ENCODE results near the gene HOXD9. TPM values are rescaled to one million over a fixed set of nuclear protein-coding genes. Genes with fewer than 3 reads are reported as not detected.

The HOXD9 gene
- total RNA-seq, 1 donor from 2014 or later: not detected

- H3K4me3 Mint-ChIP-seq (ENCODE audit: unreplicated experiment): peak overlapping the region; percentile 20
- H3K36me3 Mint-ChIP-seq (ENCODE audit: low read depth): peaks cover 7% of the 10 kb centered on the region
- peaks cover 31% of the 10 kb centered on the region for H3K4me1 Mint-ChIP-seq (ENCODE audit: low read depth)
- TF ChIP-seq CTCF (IDR thresholded peaks at IDR 0.05): no peak
- no peak overlapping the region for H3K27ac Mint-ChIP-seq (ENCODE audit: unreplicated experiment)
- peaks cover 80% of the 10 kb centered on the region for H3K27me3 Mint-ChIP-seq (ENCODE audit: low read depth)
- DNase-seq (ENCODE audit: low spot score): no peak
- H3K9me3 Mint-ChIP-seq (ENCODE audit: low read depth): peaks cover 4% of the 10 kb centered on the region
Observed at GRCh38 chr2:176130957-176131847, 8.7 kb downstream of the HOXD9 start.

GRCh38 chr2:176131848-176132158 is 9.3 kb downstream of the HOXD9 start:
- H3K4me1 Mint-ChIP-seq (ENCODE audit: low read depth): peaks cover 33% of the 10 kb centered on the region
- H3K9me3 Mint-ChIP-seq (ENCODE audit: low read depth): peaks cover 4% of the 10 kb centered on the region

GRCh38 chr2:176132205-176133171 is 10.0 kb downstream of the HOXD9 start:
- H3K9me3 Mint-ChIP-seq (ENCODE audit: low read depth): peaks cover 4% of the 10 kb centered on the region

More at GRCh38 chr2:176131848-176132158, 9.3 kb downstream of the HOXD9 start:
- DNase-seq (ENCODE audit: low spot score): no peak
- no peak overlapping the region for H3K27ac Mint-ChIP-seq (ENCODE audit: unreplicated experiment)
- H3K36me3 Mint-ChIP-seq (ENCODE audit: low read depth): peaks cover 7% of the 10 kb centered on the region
- peaks cover 78% of the 10 kb centered on the region for H3K27me3 Mint-ChIP-seq (ENCODE audit: low read depth)
- TF ChIP-seq CTCF (IDR thresholded peaks at IDR 0.05): no peak
- no peak overlapping the region for H3K4me3 Mint-ChIP-seq (ENCODE audit: unreplicated experiment)

GRCh38 chr2:176133389-176133788 is 10.9 kb downstream of the HOXD9 start:
- Mint-ChIP-seq H3K9me3 (ENCODE audit: low read depth) (peaks cover 6% of the 10 kb centered on the region), H3K27me3 (ENCODE audit: low read depth) (peaks cover 78% of the 10 kb centered on the region), H3K4me1 (ENCODE audit: low read depth) (peaks cover 28% of the 10 kb centered on the region), H3K27ac (ENCODE audit: unreplicated experiment) (no peak overlapping the region), H3K4me3 (ENCODE audit: unreplicated experiment) (no peak overlapping the region), H3K36me3 (ENCODE audit: low read depth) (peaks cover 8% of the 10 kb centered on the region)
- no peak for TF ChIP-seq CTCF (IDR thresholded peaks at IDR 0.05)
- no peak for DNase-seq (ENCODE audit: low spot score)

More at GRCh38 chr2:176132205-176133171, 10.0 kb downstream of the HOXD9 start:
- DNase-seq (ENCODE audit: low spot score): no peak
- H3K27ac Mint-ChIP-seq (ENCODE audit: unreplicated experiment): no peak overlapping the region
- TF ChIP-seq CTCF (IDR thresholded peaks at IDR 0.05): no peak
- H3K4me3 Mint-ChIP-seq (ENCODE audit: unreplicated experiment): no peak overlapping the region
- H3K4me1 Mint-ChIP-seq (ENCODE audit: low read depth): peaks cover 33% of the 10 kb centered on the region
- peaks cover 78% of the 10 kb centered on the region for H3K27me3 Mint-ChIP-seq (ENCODE audit: low read depth)
- peaks cover 7% of the 10 kb centered on the region for H3K36me3 Mint-ChIP-seq (ENCODE audit: low read depth)

GRCh38 chr2:176134035-176134434 is 11.5 kb downstream of the HOXD9 start:
- Mint-ChIP-seq H3K27me3 (ENCODE audit: low read depth) (peaks cover 79% of the 10 kb centered on the region), H3K4me3 (ENCODE audit: unreplicated experiment) (no peak overlapping the region), H3K36me3 (ENCODE audit: low read depth) (peaks cover 11% of the 10 kb centered on the region), H3K4me1 (ENCODE audit: low read depth) (peaks cover 22% of the 10 kb centered on the region), H3K9me3 (ENCODE audit: low read depth) (peaks cover 9% of the 10 kb centered on the region), H3K27ac (ENCODE audit: unreplicated experiment) (no peak overlapping the region)
- TF ChIP-seq CTCF (IDR thresholded peaks at IDR 0.05): no peak
- no peak for DNase-seq (ENCODE audit: low spot score)

All from chondrocyte (in vitro differentiated cells).